GM13977 (cell line): ENCODE measurements around the gene SEC14L1.

Experiments used
- DNase-seq: peaks from one replicate; pipeline ENCODE4 v3.0.0; 2012; ENCODE audit warnings: low spot score
- in situ Hi-C: fragments of 300-500 bp; cut with MboI; formaldehyde crosslinking; loops from one replicate; pipeline ENCODE4 v1.12.0; 2022; ENCODE audit warnings: low sequenced_read_pairs, low pct_unique_long_range_greater_than_20kb, mixed read lengths, inconsistent platforms; ENCODE audit not compliant: unreplicated experiment
- TF ChIP-seq, protein P1 (sequence below): IDR thresholded peaks from 2 replicates; pipeline ENCODE4 v1.5.1; 2012; ENCODE audit warnings: mild to moderate bottlenecking, control low read depth; ENCODE audit not compliant: insufficient read depth; ENCODE audit errors: extremely low read depth, missing control alignments

SEC14L1 gene

DNA sequence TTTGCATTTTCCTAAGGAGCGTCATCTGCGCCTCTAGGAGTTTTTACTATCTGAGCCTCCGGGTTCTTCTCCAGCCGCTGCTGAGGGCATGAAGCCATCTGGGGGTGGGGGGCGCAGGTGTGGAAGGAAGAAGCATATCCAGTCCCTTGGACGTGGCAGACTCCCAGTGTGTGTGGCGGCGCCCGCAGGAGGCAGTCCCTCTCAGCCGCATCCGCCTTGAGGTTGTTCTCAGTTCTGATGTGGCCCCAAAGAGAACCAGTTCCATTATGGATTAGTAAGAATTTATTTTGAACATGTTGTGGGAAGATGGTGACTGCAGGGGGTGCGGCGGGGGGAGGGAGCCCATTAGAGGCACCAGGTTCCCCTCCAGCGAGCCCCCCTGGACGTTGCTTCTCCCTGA, 100.2 kb downstream of the SEC14L1 start:
- TF ChIP-seq, protein P1, sequence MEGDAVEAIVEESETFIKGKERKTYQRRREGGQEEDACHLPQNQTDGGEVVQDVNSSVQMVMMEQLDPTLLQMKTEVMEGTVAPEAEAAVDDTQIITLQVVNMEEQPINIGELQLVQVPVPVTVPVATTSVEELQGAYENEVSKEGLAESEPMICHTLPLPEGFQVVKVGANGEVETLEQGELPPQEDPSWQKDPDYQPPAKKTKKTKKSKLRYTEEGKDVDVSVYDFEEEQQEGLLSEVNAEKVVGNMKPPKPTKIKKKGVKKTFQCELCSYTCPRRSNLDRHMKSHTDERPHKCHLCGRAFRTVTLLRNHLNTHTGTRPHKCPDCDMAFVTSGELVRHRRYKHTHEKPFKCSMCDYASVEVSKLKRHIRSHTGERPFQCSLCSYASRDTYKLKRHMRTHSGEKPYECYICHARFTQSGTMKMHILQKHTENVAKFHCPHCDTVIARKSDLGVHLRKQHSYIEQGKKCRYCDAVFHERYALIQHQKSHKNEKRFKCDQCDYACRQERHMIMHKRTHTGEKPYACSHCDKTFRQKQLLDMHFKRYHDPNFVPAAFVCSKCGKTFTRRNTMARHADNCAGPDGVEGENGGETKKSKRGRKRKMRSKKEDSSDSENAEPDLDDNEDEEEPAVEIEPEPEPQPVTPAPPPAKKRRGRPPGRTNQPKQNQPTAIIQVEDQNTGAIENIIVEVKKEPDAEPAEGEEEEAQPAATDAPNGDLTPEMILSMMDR, result no peak
- in situ Hi-C loops, result loop anchor here (10.0 kb wide), 1 partner anchor 146 kb away; no protein-coding TSS in a partner anchor

DNA sequence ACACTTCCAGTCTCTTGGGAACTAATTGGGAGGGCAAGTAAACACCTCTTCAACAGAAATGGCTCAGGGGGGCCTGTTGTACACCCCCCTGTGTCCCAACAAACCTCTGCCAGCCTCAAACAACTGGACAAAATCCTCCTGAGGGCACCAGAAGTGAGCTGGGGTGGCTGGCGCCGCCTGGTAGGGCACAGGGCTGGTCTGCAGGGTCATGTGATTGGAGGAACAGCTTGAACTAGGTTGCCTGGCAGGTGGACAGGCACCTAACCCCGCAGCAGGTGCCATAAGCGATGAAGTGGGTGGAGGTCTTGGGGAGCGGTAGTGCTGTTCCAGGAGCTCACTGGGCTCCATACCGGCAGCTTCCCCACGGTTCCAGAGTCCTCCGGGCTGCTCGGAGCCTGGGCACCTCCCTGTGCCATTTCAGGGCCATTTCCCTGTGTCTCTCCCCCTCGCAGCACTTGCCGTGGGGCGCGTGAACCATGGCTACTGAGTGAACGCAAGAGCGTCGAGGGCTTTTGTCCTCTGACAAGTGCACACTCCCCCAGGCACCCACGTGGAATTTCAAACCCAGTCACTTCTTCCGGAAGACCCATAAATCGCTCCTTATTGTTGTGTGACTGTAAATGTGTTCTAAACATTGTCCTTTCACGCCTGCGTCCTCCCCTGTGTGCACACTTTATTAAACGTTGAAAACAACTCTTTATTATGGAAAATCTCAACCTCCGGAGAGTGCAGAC, 101.5 kb downstream of the SEC14L1 start:
- in situ Hi-C loops, result loop anchor here (10.0 kb wide), 1 partner anchor 147 kb away; no protein-coding TSS in a partner anchor
- DNase-seq, result no peak
- TF ChIP-seq, protein P1, result peak; percentile 11

More for the DNA sequence above, 100.2 kb downstream of the SEC14L1 start:
- DNase-seq, result no peak

DNA sequence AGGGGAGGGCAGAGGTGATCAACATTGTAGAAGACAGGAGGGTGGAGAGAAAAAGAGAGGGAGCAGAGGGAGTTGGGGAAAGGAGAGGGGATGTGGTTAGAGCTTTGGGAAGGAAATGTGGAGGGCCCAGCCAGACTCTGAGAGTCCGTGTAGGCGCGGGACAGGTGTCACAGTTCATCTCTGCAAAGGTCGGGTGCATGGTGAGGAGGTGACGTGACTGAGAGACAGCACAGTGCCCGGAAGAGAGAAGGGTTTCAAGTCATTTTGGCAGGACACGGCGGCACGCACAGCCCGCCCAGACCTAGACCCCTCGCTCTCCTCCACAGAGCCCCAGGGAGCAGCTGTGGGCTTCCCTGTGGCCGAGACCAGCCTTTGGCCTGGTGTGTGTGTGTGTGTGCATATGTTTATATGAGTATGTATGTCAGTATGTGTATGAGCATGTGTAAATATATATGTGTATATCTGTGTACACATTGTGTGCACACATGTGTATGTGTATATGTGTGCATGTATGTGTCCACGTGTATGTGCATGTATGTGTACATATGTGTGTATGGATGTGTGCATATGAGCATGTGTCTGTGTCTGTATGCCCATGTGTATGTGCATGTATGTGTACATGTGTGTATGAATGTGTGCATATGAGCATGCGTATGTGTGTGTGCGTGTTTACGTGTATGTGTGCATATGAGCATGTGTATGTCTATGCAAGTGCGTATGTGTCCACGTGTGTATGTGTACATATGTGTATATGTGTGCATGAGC, 104.6 kb downstream of the SEC14L1 start:
- TF ChIP-seq, protein P1, result no peak
- DNase-seq, result peak; percentile 83
- in situ Hi-C loops, result loop anchor here (10.0 kb wide), 1 partner anchor 151 kb away; no protein-coding TSS in a partner anchor

DNA sequence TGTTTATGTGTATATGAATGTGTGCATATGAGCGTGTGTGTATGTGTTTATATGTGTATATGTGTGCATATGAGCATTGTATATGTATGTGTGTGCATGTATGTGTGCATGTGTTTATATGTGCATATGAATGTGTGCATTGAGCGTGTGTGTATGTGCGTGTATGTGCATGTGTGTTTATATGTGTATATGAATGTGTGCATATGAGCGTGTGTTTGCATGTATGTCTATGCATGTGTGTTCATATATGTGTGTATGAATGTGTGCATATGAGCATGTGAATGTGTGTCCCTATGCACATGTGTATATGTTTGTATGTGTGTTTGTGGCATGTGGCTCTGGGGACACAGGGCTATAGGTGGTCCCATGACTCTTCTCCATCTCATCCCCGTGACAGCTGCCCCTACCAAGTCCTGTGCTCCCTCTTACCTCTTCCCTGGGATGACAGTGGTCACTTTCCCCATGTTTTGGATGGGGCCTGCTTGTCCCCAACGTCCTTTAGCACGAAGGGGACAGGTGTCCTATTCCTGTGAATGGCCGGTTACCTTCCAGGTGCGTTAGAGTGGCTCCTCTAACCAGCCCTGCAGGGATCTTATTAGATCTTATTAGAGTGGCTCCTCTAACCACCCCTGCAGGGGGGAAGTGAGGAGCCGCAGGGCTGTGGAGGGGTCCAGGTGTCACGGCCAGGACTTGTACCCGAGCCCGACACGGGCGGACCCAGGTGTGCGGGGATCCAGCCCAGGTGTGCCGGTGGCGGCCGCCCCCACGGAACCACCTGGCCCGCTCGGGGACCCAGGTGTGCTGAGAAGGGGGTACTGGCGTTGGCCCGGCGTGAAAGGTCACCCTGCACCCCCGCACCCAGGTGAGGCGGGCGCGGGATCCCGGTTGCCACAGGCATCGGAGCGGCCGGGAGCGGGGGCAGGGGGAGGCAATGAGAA, 105.6 kb downstream of the SEC14L1 start:
- TF ChIP-seq, protein P1, result no peak
- in situ Hi-C loops, result loop anchor here (10.0 kb wide), 1 partner anchor 152 kb away; no protein-coding TSS in a partner anchor
- no peak for DNase-seq

DNA sequence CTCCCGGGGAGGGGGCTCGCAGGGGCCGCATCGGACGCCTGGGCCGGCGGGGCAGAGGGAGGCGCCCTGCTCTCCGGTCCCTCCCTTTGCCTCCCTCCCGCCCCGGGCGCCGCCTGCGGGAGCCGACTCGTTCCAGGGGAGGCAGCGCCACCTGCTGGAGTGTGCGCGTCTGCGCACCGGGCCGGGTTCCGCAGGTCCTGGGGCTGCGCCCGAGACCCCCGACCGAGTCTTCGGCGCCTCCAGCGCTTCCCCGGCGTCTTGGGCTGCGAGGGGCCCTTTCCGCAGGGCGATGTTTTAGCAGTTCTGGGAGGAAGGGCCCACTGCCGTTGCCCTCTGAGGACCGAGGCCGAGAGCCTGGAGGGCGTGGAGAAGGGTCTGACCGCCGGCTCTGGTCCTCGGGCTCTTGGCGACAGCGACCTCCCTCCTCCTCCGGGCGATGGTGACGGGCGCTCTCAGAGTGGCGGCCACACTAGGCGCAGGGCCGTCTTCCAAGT, 106.3 kb downstream of the SEC14L1 start:
- in situ Hi-C loops, result loop anchor here (10.0 kb wide), 1 partner anchor 152 kb away; no protein-coding TSS in a partner anchor
- TF ChIP-seq, protein P1, result peak; percentile 94
- peak; percentile 93 for DNase-seq
